ENCODE measurements around the gene CRYBG1. TPM values are rescaled to one million over a fixed set of nuclear protein-coding genes. Genes with fewer than 3 reads are reported as not detected.
"Not testable (repeated sequence)": the region's sequence is repeated elsewhere in the genome, so short reads cannot be mapped to it uniquely, and the experiment has no call there.

Gene CRYBG1
- total RNA-seq, 1 experiment from 2014 or later = 31.3 TPM

DNA sequence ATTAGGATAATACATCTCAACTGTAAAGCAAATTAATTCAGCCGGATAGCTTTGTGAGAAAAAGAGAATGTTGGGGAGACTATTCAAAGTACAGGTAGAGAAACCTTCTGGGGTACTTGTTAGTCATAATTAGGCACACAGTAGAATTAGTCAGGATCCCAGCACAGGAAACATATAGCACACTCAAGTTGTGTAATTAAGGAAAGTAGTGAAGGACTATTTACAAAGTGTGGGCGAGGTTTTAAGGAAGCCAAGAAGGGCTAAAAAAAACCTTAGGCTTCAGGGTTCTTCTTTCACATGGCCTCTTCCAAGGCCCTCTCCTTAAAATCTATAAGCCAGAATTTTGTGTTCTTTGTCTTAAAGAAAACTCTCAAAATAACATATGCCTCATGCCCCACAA is 142.0 kb downstream of the CRYBG1 start:
- DNase-seq (ENCODE audit: low spot score) = no peak

DNA sequence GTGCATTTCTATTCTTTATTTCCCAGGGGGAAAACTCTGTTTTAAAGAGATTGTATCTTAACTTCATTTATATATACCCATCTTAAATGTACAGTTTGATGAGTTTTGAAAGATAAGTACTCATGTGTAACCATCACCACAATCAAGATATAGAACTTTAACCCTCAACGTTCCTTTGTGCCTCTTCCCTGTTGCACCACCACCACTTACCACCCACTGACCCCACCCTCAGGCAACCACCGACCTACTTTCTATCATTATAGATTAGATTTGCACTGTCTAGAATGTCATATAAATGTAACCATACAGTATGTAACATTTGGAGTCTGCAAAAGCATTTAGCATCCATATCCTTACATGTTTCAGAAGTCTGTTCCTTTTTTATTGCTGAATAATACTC is 147.8 kb downstream of the CRYBG1 start:
- DNase-seq (ENCODE audit: low spot score) = no peak

GRCh38 chr6:106508834-106509233 is 148.3 kb downstream of the CRYBG1 start:
- DNase-seq (ENCODE audit: low spot score) = no peak

GRCh38 chr6:106509420-106510089 is 149.0 kb downstream of the CRYBG1 start:
- peak; percentile 45 for DNase-seq (ENCODE audit: low spot score)

GRCh38 chr6:106510090-106510970 is 149.8 kb downstream of the CRYBG1 start:
- peak; percentile 79 for DNase-seq (ENCODE audit: low spot score)

GRCh38 chr6:106511288-106512047 is 151.0 kb downstream of the CRYBG1 start:
- DNase-seq (ENCODE audit: low spot score) = peak; percentile 57

GRCh38 chr6:106512048-106512967 is 151.8 kb downstream of the CRYBG1 start:
- DNase-seq (ENCODE audit: low spot score) = peak; percentile 76

DNA sequence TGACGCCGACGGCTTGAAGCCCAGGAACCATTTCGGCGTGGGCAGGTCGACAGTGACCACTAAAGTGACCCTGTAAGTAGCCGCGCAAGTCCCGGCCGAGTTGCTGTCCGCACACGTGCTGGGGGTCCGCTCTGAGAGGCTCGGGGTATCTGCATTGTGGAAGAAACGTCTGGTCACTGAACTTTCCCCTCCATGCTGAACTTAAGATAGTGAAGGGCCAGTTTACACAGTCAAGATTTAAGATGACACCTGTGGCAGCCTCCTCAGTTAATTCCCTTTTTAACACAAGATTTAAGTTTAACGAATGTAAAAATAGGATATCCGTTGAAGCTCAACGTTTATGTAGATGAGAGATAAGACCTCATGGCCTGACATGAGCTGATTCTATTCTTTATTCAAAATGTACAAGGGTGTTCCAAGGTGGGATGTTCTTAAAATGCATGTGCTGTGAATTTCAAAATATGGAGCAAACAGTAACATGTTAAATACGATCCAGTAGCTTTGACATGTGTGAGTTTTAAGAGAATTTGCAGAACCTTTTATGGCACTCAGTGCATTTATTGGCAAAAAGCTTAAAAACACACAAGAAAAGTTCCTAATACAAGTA is 152.6 kb downstream of the CRYBG1 start:
- DNase-seq (ENCODE audit: low spot score) = peak; percentile 49

- peak; percentile 75 for DNase-seq (ENCODE audit: low spot score)
These were observed 153.5 kb downstream of the CRYBG1 start for GRCh38 chr6:106513808-106514582.

GRCh38 chr6:106514583-106514885 is 154.0 kb downstream of the CRYBG1 start:
- no peak for DNase-seq (ENCODE audit: low spot score)

GRCh38 chr6:106515582-106515981 is 155.1 kb downstream of the CRYBG1 start:
- not testable (repeated sequence) for DNase-seq (ENCODE audit: low spot score)

DNA sequence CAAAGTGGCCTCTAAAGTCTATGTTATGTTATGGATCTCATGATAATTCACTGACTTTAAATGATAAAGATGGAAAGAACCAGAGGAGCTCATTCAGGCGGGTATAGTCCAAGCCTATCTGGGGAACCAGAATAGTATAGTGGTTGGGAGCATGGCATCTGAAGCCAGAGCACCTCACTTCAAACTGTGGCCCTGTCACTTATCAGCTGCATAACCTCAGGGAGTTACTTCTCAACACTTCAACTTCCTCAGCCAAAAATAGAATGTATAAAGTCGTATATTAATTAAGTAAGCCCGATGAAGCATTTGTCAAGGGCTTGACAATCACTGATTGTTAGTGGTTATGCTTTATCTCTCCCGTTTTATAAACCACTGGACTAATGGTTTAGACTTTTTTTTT is 156.1 kb downstream of the CRYBG1 start:
- no peak for DNase-seq (ENCODE audit: low spot score)

- no peak for DNase-seq (ENCODE audit: low spot score)
These were observed 157.2 kb downstream of the CRYBG1 start for GRCh38 chr6:106517706-106518105.

DNA sequence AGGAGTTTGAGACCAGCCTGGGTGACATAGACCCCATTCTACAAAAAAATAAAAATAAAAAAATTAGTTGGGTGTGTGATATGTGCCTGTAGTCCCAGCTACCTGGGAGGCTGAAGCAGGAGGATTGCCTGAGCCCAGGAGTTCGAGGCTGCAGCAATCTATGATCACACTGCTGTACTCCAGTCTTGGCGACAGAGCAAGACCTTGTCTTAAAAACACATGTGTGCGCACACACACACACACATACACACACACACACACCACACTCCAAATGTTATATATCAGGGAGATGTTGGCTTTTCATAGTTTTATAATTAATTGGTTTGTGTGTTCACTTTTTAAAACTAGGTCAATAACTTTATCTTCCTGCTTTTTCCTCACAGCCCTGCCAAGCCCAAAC is 158.2 kb downstream of the CRYBG1 start:
- no peak for DNase-seq (ENCODE audit: low spot score)

- DNase-seq (ENCODE audit: low spot score) = no peak
These were observed 159.2 kb downstream of the CRYBG1 start for GRCh38 chr6:106519460-106520394.

DNA sequence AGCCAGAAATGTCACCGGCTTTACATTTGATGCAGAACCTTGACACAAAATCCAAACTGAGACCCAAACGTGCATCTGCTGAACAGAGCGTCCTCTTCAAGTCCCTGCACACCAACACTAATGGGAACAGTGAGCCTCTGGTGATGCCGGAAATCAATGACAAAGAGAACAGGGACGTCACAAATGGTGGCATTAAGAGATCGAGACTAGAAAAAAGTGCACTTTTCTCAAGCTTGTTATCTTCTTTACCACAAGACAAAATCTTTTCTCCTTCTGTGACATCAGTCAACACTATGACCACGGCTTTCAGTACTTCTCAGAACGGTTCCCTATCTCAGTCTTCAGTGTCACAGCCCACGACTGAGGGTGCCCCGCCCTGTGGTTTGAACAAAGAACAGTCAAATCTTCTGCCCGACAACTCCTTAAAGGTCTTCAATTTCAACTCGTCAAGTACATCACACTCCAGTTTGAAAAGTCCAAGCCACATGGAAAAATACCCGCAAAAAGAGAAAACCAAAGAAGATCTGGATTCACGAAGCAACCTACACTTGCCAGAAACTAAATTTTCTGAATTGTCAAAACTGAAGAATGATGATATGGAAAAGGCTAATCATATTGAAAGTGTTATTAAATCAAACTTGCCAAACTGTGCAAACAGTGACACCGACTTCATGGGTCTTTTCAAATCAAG is 160.3 kb downstream of the CRYBG1 start:
- no peak for DNase-seq (ENCODE audit: low spot score)

- no peak for DNase-seq (ENCODE audit: low spot score)
These were observed 162.2 kb downstream of the CRYBG1 start for GRCh38 chr6:106522562-106523250.

Measured in HT-29 (cell line).